Measurements from ENCODE around the gene UGT3A2. TPM values are rescaled to one million over a fixed set of nuclear protein-coding genes. Genes with fewer than 3 reads are reported as not detected.

The UGT3A2 gene
- total RNA-seq, 2 donors from 2014 or later, result 0.55 to 4.0 TPM

DNA sequence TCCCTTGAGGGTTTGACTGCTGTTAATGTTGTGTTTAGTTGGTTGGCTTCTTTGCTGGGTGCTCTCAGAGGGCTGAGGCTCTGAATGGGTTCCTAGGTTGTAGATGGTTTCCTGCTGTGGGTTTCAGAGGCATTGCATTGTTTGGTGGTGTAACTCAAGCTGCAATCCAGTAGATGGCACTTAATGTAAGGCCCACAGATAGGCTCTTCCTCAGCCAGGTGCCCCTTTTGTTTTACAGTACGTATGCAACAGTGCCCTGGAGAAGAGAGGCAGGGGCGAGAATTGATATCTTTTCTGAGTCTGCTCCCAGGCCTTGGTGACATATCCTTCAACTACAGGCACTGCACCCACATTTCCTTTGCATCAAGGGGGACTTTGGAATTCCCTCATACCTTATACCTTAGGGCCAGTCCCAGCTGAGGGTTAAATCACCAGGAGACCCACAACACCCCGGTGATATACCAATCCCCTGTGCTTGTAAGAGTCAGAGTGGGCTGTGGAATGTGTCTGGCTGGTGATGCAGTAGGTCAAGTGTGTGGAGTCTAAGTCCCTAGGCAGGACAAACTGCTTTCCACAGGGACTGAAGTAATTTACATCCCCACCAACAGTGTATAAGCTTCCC lies 7.0 kb upstream of the UGT3A2 start:
- Histone ChIP-seq H3K4me1 (replicated peaks) (no peaks in the 10 kb centered on the region), H3K27ac (no peak overlapping the region), H3K36me3 (no peaks in the 10 kb centered on the region), H3K4me3 (no peak overlapping the region), H3K9me3 (no peaks in the 10 kb centered on the region), H3K27me3 (replicated peaks; ENCODE audit: insufficient read depth) (no peaks in the 10 kb centered on the region)
- intact Hi-C loops (cut with DNase I), result no loop called here
- WGBS, result 71% methylated on average over 3 of the region's 3 CpGs
- TF ChIP-seq POLR2AphosphoS5 (IDR thresholded peaks at IDR 0.05) (no peak), POLR2A (IDR thresholded peaks at IDR 0.05) (no peak)
- TF ChIP-seq, protein P1, sequence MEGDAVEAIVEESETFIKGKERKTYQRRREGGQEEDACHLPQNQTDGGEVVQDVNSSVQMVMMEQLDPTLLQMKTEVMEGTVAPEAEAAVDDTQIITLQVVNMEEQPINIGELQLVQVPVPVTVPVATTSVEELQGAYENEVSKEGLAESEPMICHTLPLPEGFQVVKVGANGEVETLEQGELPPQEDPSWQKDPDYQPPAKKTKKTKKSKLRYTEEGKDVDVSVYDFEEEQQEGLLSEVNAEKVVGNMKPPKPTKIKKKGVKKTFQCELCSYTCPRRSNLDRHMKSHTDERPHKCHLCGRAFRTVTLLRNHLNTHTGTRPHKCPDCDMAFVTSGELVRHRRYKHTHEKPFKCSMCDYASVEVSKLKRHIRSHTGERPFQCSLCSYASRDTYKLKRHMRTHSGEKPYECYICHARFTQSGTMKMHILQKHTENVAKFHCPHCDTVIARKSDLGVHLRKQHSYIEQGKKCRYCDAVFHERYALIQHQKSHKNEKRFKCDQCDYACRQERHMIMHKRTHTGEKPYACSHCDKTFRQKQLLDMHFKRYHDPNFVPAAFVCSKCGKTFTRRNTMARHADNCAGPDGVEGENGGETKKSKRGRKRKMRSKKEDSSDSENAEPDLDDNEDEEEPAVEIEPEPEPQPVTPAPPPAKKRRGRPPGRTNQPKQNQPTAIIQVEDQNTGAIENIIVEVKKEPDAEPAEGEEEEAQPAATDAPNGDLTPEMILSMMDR (IDR thresholded peaks at IDR 0.05), result no peak
- DNase-seq (ENCODE audit: low spot score), result no peak

DNA sequence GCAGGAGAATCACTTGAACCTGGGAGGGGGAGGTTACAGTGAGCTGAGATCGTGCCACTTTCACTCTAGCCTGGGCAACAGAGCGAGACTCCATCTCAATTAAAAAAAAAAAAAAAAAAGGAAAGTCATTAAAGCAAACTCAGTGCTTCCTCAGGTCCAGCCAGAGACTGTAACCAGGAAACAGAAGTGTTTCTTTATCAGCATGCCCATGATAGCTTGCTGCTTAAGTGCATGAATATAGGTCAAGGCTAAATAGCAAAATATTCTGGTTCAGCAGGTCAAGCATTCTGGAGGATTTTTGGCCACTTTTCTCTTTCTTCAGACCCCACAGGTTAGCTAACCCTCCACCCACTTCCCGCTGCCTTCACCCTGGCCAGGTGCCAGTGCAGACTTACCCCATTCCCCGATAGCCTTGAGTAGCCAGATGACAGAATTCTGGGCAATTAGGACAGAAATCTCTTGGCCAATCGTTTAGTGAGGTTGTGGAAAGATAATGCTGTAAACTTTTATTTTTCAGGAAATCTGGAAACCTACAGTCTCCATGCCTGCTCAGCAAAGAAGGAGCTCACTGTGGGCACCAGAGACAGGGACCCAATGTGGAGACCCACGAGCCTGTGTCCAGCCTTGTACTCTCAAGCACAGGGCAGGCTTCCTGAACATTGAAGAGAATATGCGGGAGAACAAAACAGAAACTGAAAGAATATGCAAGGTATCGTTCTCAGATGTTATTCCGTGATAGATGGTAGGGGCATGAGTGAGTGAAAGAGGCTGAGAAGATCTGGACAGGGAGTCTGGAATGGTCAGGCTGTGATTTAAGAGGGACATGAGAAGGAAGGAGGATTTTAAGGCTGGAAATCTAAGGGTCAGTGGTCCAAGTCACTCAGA lies 4.2 kb upstream of the UGT3A2 start:
- TF ChIP-seq POLR2A (IDR thresholded peaks at IDR 0.05) (no peak), POLR2AphosphoS5 (IDR thresholded peaks at IDR 0.05) (no peak)
- TF ChIP-seq, protein P1 (IDR thresholded peaks at IDR 0.05), result no peak
- H3K27me3 ChIP-seq (replicated peaks; ENCODE audit: insufficient read depth), result peaks cover 5% of the 10 kb centered on the region
- no peak overlapping the region for H3K27ac ChIP-seq
- H3K9me3 ChIP-seq, result no peaks in the 10 kb centered on the region
- WGBS, result 74% methylated on average over 9 of the region's 9 CpGs
- no peak for DNase-seq (ENCODE audit: low spot score)
- H3K4me1 ChIP-seq (replicated peaks), result no peaks in the 10 kb centered on the region
- intact Hi-C loops (cut with DNase I), result no loop called here
- no peak overlapping the region for H3K4me3 ChIP-seq
- H3K36me3 ChIP-seq, result no peaks in the 10 kb centered on the region

DNA sequence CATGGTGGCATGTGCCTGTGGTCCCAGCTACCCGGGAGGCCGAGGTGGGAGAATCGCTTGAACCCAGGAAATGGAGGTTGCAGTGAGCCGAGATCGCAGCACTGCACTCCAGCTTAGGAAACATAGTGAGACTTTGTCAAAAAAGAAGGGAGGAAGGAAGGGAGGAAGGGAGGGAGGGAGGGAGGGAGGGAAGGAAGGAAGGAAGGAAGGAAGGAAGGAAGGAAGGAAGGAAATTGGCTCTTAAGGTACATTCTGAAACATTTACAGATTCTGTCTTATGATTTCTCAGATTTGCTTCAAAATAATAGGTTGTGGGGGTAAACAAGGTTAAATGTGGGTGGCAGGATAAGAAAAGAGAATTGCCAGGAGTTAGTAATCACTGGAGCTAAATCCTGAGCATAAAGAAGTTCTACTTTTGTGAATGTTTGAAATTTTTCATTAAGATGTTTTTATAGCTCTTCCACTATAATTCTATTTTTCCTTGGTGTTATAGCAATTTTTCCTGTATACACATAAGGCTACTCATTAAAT lies 2.1 kb upstream of the UGT3A2 start:
- 94% methylated on average over 5 of the region's 5 CpGs for WGBS
- H3K36me3 ChIP-seq, result no peaks in the 10 kb centered on the region
- peaks cover 5% of the 10 kb centered on the region for H3K27me3 ChIP-seq (replicated peaks; ENCODE audit: insufficient read depth)
- TF ChIP-seq POLR2AphosphoS5 (IDR thresholded peaks at IDR 0.05), result no peak
- no peak for TF ChIP-seq POLR2A (IDR thresholded peaks at IDR 0.05)
- TF ChIP-seq, protein P1 (IDR thresholded peaks at IDR 0.05), result no peak
- intact Hi-C loops (cut with DNase I), result no loop called here
- H3K9me3 ChIP-seq, result no peaks in the 10 kb centered on the region
- DNase-seq (ENCODE audit: low spot score), result no peak
- no peak overlapping the region for H3K4me3 ChIP-seq
- no peaks in the 10 kb centered on the region for H3K4me1 ChIP-seq (replicated peaks)
- no peak overlapping the region for H3K27ac ChIP-seq

DNA sequence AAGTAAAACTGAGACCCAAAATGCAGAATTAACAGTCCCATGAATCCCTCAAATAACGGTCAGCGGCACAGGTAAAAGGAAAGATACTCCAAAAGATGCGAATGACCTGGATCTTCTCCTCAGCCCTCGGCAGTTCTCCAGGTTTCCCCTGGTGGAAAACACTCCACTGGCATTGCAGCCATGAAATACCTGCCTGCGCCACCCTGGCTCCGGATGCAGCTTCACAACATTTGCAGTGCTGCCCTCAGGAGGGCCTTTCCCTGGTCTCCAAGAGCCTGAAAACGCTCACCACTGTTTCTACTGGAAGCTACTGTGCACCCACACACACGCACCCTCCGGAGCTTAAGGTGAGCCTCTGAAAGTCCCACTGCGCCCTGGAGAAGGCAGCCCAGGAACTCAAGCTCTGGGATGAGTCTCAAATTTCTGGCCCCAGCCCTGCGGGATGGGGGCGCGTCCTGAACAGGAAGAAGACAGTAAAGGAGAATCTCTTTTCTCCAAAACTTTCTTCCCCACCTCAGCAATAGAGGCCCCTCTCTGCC lies 612 bp downstream of the UGT3A2 start:
- Histone ChIP-seq H3K27me3 (replicated peaks; ENCODE audit: insufficient read depth) (peaks cover 5% of the 10 kb centered on the region), H3K9me3 (no peaks in the 10 kb centered on the region), H3K27ac (no peak overlapping the region), H3K36me3 (no peaks in the 10 kb centered on the region), H3K4me1 (replicated peaks) (no peaks in the 10 kb centered on the region), H3K4me3 (no peak overlapping the region)
- DNase-seq (ENCODE audit: low spot score), result no peak
- WGBS, result 32% methylated on average over 13 of the region's 13 CpGs
- TF ChIP-seq, protein P1 (IDR thresholded peaks at IDR 0.05), result no peak
- TF ChIP-seq POLR2A (IDR thresholded peaks at IDR 0.05) (no peak), POLR2AphosphoS5 (IDR thresholded peaks at IDR 0.05) (no peak)
- intact Hi-C loops (cut with DNase I), result no loop called here

Measured in prostate gland (tissue), 2 donors.